ENCODE data around the gene COG5.

- TF ChIP-seq CTCF (IDR thresholded peaks at IDR 0.05; ENCODE audit: insufficient read depth, low read length) (no peak), REST (IDR thresholded peaks at IDR 0.05; ENCODE audit: insufficient replicate concordance, low read depth) (no peak), POLR2AphosphoS5 (IDR thresholded peaks at IDR 0.05; ENCODE audit: low read depth) (no peak)
Measured at GRCh38 chr7:107432261-107432660, 131.5 kb downstream of the COG5 start.
